Stimulated activated CD4-positive, alpha-beta T cell treated with anti-CD3 and anti-CD28 coated beads, TNF-alpha, amount 100 ng/mL, for 1 hour (primary cell): ENCODE results near the gene SCYL3.

ENCODE experiments used
- DNase-seq, 3 donors: peaks; one replicate each; pipeline ENCODE4 v3.0.0-alpha.2; 2020; ENCODE audit warnings: low read depth in 3 of 3, low spot score in 1 of 3

The SCYL3 gene

GRCh38 chr1:169901115-169901514, 7.4 kb upstream of the SCYL3 start:
- DNase-seq, result no peak

GRCh38 chr1:169900571-169900970, 6.9 kb upstream of the SCYL3 start:
- no peak for DNase-seq

GRCh38 chr1:169899519-169900217, 6.0 kb upstream of the SCYL3 start:
- DNase-seq, result no peak

- DNase-seq, result no peak
Measured at GRCh38 chr1:169896013-169896412, 2.3 kb upstream of the SCYL3 start.

GRCh38 chr1:169894424-169895145, 889 bp upstream of the SCYL3 start:
- DNase-seq, result no peak

- no peak for DNase-seq
Measured at GRCh38 chr1:169892927-169893644, 610 bp downstream of the SCYL3 start.

GRCh38 chr1:169892176-169892926, 1.3 kb downstream of the SCYL3 start:
- no peak for DNase-seq

- no peak for DNase-seq
Measured at GRCh38 chr1:169891539-169891885, 2.2 kb downstream of the SCYL3 start.

GRCh38 chr1:169890761-169891538, 2.7 kb downstream of the SCYL3 start:
- peak in 1 of 3 donors; percentile 14 for DNase-seq

- DNase-seq, result no peak
Measured at GRCh38 chr1:169889871-169890270, 3.8 kb downstream of the SCYL3 start.

GRCh38 chr1:169886931-169887330, 6.8 kb downstream of the SCYL3 start:
- DNase-seq, result no peak

GRCh38 chr1:169886422-169886821, 7.3 kb downstream of the SCYL3 start:
- no peak for DNase-seq

GRCh38 chr1:169885207-169885606, 8.5 kb downstream of the SCYL3 start:
- DNase-seq, result no peak

GRCh38 chr1:169884634-169885033, 9.1 kb downstream of the SCYL3 start:
- DNase-seq, result no peak

GRCh38 chr1:169882039-169882511, 11.6 kb downstream of the SCYL3 start:
- no peak for DNase-seq

- no peak for DNase-seq
Measured at GRCh38 chr1:169879034-169879840, 14.5 kb downstream of the SCYL3 start.

- DNase-seq, result no peak
Measured at GRCh38 chr1:169878498-169878897, 15.2 kb downstream of the SCYL3 start.

- no peak for DNase-seq
Measured at GRCh38 chr1:169877800-169878491, 15.8 kb downstream of the SCYL3 start.

GRCh38 chr1:169874229-169874628, 19.5 kb downstream of the SCYL3 start:
- DNase-seq, result no peak
